Ishikawa (cell line): ENCODE measurements around the gene RPP14.

Experiments
- EGR1 ChIP-seq: IDR thresholded peaks from 2 replicates; pipeline ENCODE4 v1.6.1; 2012
- EP300 ChIP-seq: IDR thresholded peaks from 2 replicates; pipeline ENCODE4 v1.6.1; 2012; ENCODE audit warnings: borderline replicate concordance
- TEAD4 ChIP-seq: IDR thresholded peaks from 2 replicates; pipeline ENCODE4 v1.6.1; 2012
- TF ChIP-seq, protein P1 (sequence below): IDR thresholded peaks from 2 replicates; pipeline ENCODE4 v1.6.1; 2012; ENCODE audit warnings: low read depth, mild to moderate bottlenecking
- TF ChIP-seq, protein P2 (sequence below): IDR thresholded peaks from 2 replicates; pipeline ENCODE4 v1.6.1; 2012

DNA sequence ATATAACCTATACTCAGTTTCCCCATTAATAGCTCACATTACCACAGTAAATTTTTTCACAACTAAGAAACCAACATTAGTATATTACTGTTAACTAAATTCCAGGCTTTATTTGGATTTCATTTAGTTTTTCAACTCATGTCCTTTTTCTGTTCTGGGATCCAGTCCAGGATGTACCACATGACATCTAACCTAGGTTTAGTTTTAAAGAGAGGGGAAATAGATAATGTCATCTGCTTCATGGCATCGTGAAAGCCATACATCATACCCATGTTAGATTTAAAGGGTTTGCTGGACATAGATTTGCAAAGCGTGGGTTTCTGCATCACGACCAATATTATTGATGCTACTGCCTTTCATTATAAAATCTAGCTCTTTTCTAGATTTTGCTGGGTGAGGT, 33.2 kb upstream of the RPP14 start:
- no peak for TF ChIP-seq EP300
- TF ChIP-seq EGR1 = no peak
- TF ChIP-seq, protein P1, sequence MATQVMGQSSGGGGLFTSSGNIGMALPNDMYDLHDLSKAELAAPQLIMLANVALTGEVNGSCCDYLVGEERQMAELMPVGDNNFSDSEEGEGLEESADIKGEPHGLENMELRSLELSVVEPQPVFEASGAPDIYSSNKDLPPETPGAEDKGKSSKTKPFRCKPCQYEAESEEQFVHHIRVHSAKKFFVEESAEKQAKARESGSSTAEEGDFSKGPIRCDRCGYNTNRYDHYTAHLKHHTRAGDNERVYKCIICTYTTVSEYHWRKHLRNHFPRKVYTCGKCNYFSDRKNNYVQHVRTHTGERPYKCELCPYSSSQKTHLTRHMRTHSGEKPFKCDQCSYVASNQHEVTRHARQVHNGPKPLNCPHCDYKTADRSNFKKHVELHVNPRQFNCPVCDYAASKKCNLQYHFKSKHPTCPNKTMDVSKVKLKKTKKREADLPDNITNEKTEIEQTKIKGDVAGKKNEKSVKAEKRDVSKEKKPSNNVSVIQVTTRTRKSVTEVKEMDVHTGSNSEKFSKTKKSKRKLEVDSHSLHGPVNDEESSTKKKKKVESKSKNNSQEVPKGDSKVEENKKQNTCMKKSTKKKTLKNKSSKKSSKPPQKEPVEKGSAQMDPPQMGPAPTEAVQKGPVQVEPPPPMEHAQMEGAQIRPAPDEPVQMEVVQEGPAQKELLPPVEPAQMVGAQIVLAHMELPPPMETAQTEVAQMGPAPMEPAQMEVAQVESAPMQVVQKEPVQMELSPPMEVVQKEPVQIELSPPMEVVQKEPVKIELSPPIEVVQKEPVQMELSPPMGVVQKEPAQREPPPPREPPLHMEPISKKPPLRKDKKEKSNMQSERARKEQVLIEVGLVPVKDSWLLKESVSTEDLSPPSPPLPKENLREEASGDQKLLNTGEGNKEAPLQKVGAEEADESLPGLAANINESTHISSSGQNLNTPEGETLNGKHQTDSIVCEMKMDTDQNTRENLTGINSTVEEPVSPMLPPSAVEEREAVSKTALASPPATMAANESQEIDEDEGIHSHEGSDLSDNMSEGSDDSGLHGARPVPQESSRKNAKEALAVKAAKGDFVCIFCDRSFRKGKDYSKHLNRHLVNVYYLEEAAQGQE = no peak
- TF ChIP-seq, protein P2, sequence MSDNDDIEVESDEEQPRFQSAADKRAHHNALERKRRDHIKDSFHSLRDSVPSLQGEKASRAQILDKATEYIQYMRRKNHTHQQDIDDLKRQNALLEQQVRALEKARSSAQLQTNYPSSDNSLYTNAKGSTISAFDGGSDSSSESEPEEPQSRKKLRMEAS = no peak
- TF ChIP-seq TEAD4 = no peak
